GM19463 (cell line): Measurements from ENCODE around the gene TGFB3.

Experiments
- ATAC-seq: cut with Tn5 transposase; IDR thresholded peaks from one replicate; pipeline ENCODE4 v1.9.1; 2021; ENCODE audit warnings: mild to moderate bottlenecking, moderate library complexity; ENCODE audit not compliant: unreplicated experiment

Gene TGFB3

DNA sequence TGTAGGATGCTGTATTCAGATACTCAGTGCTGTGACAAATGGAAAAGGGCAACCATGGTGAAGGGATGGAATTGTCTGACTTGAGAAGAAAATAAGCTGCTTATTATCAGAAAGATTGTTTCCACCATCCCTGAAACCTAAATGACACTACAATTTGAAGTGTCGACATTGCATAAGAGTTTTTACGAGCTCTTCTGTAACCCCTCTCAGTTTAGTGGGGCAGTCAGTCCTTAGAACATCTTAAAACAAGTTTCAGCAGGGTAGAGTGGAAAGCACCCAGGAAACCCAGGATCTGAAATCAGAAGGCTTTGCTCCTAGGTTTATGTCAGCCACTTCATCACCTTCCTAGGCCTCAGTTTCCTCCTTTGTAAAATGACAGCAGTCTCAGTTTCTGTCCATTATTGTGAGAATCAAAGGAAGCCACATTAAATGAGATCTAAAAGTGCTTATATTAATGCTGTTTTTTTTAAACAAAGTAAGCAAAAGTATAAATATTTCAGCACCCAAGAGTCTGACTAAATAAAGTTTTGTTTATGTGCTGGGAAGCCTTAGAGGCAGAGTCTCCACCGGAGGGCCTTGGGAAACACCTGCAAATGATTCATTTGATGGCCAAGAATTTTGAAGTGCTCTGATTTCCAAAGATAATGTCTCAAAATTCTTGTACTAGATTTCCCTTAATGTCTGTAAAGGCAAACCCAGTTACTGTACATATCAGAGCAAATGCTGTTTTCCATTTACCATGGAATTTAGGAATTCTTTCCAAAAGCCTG lies 5.6 kb upstream of the TGFB3 start:
- no peak for ATAC-seq

DNA sequence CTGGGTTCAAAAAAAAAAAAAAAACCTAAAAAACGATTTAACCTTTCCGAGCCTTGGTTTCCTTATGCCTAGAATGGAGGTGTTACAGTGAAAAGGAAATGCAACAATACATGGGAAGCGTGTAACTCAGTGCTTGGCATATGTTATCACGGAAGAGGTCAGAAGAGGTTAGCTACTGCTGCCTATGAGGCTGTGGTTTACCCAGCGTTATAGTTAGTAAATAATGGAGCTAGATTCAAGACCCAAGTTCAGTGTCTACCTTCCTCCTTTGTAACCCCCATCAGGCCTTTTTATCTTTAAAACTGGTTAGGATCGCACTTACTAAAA lies 4.6 kb upstream of the TGFB3 start:
- ATAC-seq: no peak

DNA sequence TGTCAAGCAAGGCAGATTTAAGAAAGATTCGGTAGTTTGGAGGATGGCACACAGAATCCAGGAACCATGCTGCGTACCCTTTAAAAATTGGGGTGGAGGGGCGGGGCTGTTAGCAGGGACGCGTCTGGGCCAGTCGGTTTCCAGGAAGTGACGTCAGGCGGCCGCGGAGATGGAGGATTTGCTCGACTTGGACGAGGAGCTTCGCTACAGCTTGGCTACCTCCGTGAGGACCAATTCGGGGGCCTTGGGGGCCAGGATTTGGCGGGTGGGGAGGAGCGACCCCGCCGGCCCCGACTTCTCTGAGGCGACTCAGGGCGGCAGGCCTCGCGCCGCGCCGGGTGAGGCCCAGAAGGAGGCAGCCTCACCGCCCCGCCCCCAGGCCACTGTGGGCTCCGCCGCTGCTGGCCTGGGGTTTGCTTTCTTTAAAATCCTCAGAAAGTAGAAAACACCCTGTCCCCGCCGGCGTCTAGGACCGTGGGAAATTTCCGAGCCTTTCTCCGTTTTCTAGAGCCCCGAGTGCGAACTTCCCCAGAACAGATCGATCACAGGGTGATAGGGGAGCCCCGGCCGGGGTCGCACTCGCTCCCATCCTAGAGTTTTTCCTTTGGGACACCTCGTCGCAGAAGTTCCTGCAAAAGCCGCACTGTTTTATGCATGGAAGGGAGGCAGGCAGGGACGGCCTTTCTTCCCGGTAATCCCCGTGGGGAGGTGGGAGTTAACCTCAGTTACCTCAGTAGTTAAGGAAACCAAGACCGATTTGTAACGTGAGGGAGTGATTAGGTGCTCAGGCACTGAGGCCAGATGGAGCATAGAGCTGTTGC lies 4.0 kb upstream of the TGFB3 start, which contains the start of gene IFT43:
IFT43 (plus strand) TSS at position 146 of the 821 bp plus-strand sequence; CDS start at position 170, 24 bp downstream.
- peak; percentile 69 for ATAC-seq

DNA sequence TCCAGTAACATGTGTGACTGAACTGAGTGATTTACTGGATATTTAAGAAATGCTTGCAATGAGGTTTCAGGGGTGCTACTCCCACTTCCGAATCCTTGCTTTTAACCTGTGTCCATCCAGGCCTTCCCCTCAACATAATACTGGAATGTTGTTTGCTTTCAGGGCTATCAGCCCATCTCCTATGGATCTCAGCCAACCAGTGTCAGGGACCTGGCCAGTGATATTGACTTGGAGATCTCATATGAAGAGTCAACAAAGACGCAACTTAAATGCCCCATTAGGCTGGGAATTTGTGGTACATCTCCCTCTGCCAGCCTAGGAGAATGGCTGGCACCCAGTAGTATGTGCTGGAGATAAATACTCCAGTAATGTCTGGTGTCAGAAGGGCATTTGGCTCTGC lies 2.9 kb upstream of the TGFB3 start:
- no peak for ATAC-seq

DNA sequence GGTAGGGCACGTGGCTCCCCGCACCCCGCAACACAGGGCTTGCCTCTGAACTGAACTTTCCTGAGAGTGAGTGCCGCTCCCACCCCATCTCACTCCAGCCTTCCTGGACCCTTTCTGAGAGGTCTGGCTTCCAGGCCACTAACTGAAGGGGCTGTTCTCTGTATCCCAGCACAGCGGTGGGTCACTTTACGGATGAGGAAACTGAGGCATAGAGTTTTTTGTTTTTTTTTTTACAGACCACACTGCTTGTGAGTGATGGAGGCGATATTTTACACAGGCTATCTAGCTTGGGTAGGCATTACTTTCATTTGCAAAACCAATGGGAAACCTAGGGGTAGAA lies 1.2 kb upstream of the TGFB3 start:
- no peak for ATAC-seq

DNA sequence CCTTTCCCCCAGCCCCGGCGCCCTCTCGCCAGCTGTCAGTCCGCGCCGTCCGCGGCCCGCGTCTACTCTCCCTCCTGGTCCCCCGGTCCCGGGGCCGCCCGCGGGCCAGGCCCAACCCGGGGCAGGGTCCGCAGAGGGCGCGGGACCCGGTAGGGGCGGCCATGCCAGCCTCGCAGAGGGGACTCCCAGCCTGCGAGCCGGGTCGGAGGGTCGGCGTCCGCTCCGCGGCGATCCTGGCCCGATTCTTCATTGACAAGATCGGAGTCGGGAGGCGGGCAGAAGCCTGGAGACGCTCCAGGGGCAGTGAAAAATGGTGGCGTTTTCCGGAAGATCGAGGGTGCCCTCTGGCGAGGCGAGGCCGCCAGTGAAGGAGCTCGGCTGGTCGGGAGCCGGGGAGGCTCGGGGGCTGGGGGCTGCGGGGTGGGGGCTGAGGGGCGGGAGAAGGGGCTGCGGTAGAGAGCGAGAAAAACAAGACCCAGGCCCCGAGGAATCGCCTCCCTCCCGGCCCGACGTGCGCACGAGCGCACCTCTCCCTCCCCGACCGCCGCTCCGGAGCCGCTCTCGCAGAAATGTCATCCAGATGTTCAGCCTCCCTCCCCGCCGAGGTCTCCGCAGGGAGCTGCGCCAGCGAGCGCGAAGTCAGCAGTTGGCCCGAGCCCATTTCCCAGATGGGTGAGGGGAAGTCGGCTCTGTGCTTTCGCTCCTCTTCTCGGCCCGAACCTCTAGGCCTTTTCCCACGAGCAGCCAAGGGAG lies 647 bp upstream of the TGFB3 start:
- ATAC-seq: peak; percentile 41

DNA sequence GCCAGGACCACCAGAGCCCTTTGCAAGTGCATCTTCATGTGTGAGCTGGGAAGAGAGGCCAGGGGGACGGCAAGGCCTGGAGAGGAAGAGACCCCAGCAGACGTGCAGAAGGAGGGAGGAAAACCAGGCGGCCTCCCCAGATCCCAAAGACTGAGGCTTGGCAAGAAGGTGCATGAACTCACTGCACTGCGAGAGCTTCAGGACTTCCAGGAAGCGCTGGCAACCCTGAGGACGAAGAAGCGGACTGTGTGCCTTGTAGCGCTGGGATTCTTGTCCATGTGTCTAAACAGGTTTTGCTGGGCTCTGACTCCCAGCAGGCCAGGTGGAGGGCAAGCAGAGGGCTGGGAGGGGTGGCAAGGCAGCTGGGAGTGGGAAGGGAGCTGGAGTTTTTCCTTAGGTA lies 939 bp downstream of the TGFB3 start:
- no peak for ATAC-seq

DNA sequence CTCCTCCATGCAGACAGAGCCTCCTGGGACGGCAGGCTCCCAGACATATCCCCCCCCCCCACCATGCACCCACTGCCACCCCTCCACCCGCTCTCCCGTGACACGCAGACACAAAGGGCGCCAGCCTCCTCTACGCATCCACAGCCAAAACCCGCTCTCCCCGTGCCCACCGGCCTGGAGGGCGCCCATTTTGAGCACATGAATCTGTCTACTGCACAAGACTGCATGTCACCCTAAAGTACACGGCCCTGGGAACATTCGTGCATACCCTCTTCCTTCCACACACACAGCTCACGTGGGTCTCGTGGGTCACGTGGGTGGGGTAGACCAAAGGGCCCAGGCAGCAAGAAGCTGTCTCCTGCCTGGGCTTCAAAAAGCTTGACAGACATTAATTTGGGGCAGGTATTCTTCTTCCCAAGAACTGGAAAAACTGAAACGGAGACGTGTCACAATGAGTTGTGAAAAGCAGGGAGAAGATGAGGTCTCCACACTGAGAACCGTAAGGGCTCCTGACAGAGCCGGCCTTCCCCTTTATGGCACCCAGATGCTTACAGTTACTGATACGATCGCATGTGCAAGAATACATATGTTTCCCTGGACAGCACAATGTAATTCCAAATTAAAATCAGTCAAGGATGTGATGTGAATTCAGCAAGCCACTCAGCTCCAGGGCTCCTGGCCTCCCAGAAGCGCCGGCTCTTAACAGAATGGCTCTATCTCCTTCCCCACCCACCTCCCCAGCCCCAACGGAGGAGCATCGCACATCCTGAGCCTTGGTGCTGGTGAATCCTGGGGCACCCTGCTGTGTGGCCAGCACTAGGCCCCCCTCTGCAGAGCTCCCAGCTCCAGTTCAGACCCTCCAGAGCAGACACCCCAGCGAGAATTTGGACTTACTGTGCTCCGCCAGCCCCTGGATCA lies 1.9 kb downstream of the TGFB3 start:
- ATAC-seq: no peak

DNA sequence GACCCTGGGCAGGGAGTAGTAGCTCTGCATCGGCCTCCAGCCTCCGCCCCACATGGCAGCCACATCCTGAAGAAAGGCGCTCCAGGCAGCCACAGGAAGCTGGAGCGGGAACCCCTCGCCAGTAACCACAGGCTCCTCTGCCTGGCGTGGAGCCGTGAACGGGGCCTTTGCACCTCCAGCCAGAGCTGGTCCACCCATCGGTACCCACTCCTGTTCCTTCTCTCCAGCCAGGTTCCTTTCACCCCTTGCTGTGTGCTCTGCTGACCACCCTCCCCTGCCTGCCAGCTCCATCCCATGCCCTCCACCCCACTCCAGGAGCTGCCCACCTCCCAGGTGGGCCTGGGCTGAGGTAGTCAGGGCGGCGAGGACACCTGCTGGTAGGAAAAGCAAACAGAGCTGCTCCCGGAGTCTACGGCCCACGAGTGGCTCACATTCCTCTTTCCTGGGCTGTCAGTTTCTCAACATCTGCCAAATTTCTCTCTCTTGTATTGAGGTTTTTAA lies 2.7 kb downstream of the TGFB3 start:
- no peak for ATAC-seq

DNA sequence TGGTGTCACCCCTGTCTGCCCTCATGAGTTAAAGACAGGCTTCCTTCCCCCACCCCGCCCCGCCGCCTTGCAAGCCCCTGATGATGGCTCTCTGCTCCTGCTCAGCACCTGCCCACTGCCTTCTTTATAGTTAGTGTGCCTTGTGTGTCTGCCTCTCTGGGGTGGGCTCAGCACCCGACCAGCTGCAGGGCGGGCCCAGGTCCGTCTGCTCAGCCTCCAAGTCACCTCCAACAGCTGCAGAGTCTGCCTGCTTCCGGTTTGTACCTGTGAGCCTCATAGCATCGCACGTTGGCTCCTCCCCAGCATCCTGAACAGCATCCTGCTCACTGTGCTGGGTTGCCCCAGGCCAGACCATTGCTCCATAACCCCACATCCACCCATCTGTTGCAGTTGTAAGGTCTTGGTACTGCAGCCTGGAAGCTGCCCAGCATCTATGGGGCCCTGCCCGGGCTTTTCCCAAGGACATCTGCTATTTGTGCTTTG lies 3.5 kb downstream of the TGFB3 start:
- no peak for ATAC-seq

DNA sequence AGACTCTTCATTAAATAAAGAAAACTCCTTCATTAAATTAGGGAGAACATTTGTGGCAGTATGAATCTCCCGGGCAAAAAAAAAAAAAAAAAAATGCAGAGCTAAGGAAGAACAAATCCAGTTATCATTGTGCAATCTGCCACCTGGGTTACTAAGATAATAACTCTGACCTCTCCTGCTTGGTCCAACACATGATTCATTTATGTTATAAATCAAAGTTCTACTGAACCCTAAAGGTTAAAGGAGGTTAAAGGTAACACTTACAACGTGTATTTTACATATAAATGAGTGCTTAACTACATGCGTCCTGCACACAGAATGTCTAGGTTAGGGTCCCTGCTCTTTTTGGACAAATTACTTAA lies 4.2 kb downstream of the TGFB3 start:
- no peak for ATAC-seq

DNA sequence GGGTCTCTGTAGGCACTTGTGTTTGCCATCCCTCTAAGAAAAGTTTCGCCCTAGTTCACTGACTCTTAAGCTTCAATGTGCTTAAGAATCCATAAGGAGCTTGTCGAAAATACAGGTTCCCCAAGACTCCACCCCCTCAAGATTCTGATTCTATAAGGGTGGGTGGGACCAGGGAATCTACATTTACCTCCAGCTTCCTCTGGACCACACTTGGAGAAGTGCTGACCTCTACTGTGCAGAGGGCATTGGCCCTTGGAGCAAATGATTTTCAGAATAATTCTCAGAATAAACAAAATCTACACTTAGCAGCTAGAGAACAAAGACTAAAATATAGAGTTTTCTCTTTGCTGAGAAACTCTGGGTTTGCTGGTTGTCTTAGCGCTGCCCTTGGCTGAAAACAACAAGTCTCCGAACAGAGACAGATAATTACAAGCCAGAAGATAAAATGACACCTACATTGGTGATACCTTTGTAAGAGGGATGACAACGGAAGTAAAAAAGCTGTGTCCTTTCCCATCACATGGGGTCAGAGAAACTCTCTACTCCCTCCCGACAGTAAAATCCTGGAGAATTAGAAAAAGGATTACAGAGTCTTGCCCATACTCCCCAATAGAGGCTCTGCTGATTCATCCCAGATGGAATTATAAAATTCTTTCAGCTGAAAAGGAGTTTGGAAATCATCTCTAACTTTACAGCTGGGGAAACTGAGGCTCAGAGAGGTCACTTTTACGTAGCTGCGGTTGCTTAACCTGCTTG lies 4.8 kb downstream of the TGFB3 start:
- ATAC-seq: no peak

DNA sequence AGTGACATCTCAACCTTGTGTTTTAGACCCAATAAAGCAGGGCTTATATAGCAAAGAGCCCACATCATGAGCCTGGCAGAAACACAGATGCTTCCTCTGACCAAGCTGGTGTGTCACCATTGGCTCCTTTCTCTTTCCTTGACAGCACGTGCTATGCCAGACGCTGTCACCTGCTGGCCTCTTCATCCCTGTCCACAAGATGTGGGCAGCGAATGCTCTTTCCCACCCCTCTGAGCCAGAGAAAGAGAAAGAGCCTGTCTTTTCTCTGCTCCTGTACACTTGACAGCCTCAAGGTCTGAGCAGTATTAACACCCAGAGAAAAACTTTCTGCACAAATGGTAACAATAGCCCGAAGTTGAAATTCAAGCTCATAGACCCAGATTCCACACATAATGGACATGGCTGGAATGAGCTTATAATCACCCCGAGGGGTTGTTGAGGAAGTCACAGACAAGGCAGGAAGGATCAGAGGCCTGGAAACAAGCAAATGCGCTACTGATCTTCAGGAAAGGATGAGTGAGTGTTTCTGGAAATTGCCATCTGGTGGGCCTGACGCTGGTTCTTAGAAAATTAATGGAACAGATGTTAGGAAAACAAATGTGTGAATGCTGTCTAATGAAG lies 8.9 kb downstream of the TGFB3 start:
- no peak for ATAC-seq

DNA sequence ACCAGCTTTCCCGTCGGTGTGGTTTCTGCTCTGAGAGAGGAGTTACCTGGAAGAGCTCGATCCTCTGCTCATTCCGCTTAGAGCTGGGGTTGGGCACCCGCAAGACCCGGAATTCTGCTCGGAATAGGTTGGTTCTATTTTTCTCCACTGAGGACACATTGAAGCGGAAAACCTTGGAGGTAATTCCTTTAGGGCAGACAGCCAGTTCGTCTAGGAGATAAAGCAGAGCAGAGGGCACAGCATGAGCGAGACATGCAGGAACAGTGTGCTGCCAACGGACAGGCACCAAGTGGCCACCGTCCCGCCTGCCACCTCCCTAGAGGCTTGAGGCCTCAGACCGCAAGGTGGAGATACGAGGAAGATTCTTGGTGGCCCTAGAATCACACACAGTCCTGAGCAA lies 10.3 kb downstream of the TGFB3 start:
- no peak for ATAC-seq

DNA sequence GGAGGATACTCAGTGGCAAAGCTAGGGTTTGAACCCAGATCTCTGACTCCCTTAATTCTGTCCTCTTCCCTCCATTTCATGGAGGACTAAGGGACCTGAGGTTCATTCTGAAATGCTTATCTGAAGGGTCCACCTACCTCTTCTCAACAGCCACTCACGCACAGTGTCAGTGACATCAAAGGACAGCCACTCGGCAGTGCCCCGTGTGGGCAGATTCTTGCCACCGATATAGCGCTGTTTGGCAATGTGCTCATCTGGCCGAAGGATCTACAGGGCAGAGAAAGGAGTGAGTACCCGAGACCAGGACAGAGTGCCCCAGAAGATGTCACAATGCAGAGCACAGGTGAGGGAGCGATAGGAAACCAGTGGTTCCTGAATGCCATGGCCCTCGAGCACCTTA lies 10.8 kb downstream of the TGFB3 start:
- no peak for ATAC-seq

DNA sequence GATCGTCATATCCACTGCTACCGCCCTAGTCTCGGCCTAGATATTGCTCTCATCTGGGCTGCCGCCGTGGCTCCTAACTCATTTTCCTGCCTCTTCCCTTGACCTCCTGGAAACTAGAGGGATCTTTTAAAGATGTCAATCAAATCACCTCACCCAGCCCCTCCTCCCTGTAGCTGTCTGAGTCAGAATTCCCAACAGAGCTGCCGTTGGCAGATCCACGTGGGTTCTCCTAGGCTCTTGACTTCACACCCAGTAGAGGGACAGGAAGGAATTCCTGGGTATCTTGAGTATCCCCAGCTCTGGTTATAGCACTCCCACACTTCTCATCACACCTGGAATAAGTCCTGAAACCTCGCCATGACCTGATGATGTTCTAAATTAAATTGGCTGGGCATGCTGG lies 11.9 kb downstream of the TGFB3 start:
- ATAC-seq: no peak

DNA sequence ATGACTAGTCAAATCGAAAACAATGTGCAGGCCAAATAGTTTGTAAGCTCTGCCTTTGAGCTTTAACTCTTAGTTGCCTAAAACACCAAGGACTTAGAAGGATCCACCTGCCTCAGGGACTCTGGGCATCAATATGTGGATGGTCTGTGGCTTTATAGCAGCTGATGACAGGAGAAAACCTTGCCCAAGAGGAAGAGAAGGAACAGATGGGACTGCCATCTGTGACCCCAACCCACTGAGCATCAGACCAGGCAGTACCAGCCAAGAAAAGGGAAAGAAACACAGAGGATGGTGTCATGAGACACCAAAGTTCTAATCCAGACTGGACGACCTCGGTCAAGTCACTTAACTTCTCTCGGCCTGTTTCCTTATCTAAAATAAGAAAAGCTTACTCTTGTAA lies 12.7 kb downstream of the TGFB3 start:
- ATAC-seq: no peak

DNA sequence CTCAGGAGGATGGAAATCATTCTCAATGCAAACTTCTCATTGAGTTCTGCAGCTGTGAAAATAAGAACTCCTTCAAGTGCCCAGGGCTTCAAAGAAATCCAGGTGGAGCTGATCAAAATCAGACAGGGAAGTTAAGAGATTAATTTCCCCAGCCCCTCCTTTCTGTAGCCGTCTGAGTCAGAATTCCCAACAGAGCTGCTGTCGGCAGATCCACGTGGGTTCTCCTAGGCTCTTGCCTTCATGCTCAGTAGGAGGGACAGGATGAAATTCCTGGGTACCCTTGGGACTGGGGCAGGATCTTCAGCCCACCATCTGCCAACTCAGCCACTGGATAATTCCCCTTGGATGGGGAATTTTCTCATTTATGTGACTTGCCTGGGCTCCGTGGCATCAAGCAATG lies 13.3 kb downstream of the TGFB3 start:
- no peak for ATAC-seq

DNA sequence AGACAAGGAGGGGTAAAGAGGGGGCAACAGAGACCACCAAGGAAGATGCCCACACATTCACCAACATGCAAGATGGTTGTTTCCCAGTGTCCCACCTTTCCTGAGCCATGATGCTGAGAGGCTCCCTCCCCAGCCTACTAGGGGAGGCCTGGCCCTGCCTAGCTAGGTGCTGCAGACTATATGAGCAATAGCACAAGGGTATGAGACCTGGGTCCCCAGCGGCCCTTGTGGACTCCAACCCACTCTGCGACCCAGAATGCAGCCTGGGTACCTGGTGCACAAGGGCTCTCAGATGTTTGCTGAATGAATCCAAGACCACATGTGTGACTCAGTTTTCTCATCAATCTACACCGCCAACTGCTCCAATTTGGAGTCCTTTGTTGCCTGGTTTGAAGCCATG lies 13.9 kb downstream of the TGFB3 start:
- ATAC-seq: no peak
